Stimulated activated CD8-positive, alpha-beta memory T cell treated with anti-CD3 and anti-CD28 coated beads, Interleukin-7, amount 100 ng/mL, for 1 hour (primary cell): ENCODE results near the gene MIEF1.
"Not testable (repeated sequence)": the region's sequence is repeated elsewhere in the genome, so short reads cannot be mapped to it uniquely, and the experiment has no call there.

ENCODE experiments used
- DNase-seq, 2 donors: peaks; one replicate each; pipeline ENCODE4 v3.0.0-alpha.2; 2020; ENCODE audit warnings: low read depth in 2 of 2

The MIEF1 gene

DNA sequence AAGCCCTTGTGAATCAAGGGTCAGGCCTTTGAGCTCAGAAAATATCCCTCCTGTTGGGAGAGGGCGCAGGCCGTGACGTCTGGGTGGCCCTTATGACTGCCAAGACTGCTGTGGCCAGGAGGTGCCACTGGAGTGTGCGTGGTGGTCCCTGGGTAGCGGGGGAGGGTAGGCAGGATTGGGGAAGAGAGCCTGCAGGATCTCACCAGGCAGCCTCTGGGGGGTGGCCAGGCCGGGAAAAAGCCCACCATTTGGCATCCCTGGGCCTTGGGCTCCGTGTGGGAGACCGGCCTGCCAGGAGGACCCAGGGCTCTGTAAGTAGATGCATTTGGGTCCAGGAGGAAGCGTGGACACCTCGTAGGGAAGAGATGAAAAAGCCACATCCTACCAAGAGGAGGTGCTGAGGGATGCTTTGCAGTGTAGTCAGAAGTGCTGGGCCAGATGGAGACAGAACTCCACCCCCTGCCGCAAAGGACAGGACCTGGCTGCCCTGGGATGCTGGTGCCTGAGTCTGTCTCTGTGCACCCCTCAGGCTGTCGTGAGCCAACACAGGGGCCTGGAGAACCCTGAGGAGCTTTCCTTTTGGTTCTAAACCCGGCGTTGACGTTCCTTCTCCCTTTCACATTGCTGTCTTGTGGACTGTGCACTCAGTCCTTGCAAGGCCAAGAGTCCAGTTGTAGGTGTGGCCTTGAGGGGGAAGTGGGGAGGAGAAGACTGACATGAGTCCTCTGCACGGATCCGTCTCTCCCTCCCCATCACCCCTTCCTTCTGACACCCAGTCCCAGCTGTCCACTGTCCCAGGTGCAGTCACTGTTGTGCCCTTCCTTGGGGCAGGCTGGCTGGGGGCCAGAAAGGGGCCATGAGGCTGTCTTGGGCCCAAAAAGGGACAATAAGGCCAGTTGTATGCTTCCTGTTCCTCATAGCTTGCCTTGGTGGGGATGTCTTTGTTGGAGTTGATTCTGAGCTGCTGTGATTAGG, 12.7 kb upstream of the MIEF1 start:
- DNase-seq, result no peak

DNA sequence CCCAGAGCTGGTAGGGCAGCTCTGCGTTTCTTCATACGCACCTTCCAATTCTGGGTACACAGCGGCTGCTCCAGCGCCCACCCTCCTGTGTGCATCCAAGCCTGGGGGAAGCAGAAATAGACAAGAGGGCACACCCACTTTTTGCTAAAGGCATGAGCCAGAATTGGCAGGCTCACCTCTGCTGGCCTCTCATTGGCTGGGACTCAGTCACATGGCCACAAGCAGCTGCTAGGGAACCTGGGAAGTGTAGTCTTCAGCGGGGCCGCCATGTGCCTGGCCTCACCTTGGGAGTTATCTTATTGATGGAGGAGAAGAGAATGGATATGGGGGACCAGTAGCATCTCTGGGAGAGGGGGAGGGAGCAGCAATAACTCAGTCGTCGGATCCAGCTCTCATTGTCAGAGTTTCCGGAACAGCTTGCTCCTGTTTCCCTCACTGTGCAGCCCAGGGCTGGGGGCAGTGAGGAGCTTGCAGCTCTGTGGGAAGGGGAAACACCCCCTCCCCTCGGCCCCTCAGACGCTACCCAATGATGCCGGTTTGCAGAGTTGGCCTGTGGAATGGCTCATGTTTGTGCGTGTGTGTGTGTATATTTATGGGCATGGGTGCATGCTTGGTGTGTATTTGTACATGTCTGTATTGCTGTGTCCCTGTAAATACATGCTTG, 11.8 kb upstream of the MIEF1 start:
- DNase-seq, result peak; percentile 33 to 39

DNA sequence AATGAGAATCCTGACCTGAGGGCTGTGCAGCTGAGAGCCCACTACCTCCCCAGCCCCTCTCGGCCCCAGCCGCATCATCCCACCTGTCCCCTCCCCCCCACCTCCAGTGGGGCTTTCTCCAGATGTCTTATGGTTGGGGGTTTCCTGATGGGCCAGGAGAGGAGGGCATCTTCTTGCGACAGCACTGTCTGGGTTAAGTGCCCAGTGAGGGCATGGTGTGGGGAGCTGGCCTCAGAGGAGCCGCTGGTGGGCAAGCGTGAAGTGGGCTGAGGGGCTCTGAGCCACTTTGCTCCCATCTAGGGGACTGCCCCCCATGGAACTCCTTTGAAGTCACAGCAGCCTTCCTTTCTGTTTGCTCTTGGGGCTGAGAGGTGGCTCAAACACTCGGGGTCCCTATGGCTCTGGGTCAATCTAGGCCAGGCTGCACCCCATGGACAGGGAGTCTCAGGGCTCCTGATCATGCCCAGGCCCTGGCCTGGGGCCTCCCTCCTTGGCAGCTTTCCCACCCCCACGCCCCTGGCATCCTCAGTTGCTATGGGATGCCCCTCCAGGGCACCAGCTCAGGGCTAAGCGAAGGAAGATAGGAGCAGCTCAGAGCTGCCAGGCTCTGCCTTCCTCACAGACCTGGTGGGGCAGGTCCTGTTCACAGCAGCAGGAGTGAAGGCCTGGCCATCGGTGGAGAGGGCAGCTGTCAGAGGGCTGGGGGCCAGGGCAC, 11.0 kb upstream of the MIEF1 start:
- no peak for DNase-seq

DNA sequence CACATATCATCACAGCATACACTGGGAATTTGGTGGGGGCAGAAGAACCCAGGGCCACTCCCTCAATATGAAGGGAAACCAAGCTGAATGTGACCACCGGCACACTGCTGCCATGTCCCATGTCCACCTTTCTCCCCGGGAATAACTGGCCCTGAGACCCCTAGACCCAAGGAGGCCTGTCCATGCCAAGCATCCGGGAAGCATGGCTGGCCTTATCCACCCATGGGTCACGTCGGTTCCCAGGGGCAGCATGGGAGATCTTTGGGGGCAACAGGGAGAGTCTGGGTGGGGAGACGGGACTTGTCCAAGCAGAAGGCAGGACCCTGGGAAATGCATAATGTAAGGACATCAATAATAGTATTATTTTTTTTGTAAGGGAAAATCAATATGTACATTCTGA, 10.4 kb upstream of the MIEF1 start:
- DNase-seq, result no peak

DNA sequence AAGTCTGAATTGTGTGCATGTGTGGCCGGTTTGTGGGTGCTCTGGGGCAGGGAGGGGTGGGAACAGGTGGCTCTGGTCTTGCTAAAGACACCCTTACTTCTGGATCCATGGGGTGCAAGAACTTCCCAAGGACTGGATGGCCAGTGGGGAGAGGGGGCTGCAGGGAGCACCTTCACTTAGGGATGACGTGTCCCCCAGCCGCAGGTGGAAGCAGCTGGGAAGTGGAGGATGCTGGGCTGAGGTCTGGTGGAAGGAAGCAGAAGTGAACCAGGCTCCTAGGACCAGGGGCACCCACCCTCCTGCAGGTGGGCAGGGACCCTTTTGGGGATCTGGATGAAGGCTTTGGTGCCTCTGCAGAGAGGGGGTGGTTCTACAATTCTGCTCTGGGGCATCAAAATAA, 9.9 kb upstream of the MIEF1 start:
- DNase-seq, result no peak

DNA sequence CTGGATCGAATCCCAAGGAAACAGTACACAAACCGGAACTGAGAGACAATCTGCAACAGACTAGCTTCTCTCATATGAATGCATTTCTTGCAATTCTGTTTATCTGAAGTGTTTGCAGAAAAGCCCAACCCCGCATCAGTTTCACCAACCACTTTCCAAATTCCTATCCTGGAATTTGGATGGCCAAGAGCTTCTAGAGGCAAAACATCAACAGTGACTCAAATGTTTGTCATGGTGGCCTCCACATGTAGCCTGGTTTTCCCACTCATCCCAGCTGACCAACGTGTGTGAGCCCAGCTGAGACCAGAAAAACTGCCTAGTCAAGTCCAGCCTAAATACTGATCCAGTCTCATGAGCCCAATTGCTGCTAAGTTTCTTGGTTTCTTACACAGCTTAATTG, 8.3 kb upstream of the MIEF1 start:
- DNase-seq, result no peak

DNA sequence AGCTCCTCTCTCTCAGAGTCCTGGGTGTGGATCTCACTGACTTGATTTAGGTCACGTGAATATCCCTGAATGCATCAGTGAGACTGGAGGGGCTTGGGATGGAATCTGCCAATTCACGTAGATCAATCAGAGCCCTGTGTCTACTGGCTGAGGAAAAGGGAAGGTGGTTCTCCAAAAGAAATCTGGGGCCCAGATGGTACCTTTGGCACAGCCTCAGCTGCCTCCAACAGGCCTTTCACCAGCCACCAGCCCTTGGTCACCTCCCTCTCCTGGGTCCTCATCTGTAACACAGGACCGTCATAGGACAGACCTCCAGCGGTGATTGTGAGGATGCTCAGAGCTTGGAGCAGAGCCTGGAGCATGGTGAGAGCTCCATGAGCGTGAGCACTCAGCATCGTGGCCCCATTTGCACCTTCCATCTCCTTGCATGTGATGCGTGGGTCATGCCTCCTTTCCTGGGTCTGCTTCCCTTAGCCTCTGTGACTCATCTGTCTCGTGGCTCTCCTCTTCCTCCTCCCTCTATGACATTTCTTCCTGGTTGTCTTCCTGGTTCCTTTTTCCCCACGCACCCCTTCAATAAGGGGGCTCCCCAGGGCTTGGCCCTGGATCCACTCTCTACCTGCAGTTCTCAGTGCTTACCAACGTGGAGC, 7.5 kb upstream of the MIEF1 start:
- no peak for DNase-seq

DNA sequence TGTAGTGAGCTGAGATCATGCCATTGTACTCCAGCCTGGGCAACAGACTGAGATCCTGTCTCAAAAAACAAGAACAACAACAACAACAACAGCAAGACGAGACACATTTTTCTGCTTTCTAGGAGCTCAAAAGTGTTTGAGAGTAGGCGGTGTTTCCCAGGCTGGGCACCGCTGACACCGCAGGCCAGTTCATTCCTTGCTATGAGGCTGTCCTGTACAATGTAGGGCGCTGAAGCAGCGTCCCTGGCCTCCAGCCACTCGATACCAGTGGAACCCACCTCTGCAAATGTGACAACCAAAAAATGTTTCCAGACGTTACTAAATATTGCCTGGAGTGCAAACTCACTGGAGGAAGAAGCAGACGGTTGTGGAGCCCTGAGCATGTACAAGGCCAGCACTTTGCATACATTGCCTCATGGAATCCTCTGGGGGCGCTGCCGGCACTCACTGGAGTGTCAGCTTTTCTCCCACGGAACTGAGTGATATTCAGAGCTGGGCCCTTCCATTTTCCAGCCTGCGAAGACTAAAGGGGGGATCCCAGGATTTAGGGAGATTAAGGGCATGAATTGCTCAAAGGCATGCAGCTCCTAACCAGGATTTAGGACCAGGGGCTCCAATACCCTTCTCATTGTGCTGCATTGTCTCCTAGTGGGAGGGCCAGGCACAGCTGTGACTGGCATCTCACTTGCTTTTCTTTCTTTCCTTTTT, 5.8 kb upstream of the MIEF1 start:
- DNase-seq, result no peak

DNA sequence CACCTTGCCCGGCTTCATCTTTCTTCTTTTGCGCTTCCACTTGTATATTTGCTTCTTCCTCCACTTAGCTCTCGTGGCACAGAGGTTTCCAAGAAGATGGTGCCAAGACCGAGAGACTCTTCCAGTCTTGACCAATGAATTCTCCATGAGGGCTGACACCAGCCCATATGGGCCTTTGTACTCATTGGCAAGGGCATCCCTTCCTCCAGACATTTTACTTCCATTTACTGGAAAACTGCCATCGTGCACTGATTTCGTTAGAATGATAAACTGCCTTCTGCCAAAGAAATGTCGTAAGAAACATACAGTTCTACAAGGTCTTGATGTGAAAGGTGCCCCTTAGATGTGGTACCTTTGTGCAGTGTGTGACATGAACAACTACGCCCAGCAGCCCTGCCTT, 4.7 kb upstream of the MIEF1 start:
- no peak for DNase-seq

DNA sequence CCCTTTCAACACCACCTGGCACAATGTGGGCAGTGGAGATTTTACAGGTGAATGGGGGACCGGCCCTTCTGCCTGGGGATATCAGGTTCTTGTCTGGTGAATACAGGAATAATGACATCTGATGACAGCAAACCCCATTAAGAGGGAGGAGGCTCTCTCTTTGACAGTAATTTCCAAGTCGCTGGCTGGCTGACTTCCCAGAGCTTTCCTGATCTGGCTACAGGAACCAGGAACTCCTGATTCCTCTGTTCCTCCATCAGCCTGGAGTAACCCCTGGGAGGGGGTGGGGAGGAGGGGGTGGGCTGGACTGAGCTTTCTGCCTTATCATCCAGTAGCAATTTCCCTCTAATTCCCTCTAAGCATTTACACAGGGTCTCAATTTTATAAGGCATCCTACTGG, 3.7 kb upstream of the MIEF1 start:
- DNase-seq, result no peak

DNA sequence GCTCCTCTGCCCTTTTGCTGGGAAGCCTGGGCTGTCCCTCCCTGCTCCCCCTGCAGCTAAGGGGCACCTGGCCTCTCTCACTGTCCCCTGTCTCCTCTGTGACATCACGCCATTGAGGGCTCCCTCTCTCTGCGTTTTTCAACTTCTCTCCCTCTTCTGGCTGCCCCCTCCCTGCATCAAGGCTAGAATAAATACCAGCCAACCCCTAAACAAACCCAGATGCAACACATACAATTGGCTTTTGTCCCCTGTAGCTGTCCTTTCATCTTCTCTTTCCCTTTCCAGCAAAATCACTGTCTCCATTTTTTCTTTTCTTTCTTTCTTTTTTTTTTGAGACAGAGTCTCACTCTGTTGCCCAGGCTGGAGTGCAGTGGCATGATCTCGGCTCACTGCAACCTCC, 3.3 kb upstream of the MIEF1 start:
- DNase-seq, result no peak

DNA sequence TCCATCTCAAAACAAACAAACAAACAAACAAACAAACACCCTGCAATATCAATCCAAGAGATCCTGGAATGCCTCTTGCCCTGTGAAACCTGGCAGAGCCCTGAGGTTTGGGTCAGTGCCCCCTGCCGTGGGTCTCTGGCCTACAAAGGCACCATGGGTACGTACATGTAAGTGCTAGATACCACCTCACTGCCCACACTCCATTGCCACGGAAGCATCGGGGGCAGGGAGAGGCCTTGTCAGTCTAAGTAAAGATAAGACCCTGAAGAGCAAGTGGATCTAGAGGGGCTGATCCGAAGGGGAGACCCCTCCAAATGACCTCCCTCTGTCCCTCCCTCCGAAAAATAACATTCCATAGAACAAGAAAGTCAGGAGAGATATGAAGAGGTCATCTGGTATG, 2.0 kb upstream of the MIEF1 start:
- DNase-seq, result no peak

DNA sequence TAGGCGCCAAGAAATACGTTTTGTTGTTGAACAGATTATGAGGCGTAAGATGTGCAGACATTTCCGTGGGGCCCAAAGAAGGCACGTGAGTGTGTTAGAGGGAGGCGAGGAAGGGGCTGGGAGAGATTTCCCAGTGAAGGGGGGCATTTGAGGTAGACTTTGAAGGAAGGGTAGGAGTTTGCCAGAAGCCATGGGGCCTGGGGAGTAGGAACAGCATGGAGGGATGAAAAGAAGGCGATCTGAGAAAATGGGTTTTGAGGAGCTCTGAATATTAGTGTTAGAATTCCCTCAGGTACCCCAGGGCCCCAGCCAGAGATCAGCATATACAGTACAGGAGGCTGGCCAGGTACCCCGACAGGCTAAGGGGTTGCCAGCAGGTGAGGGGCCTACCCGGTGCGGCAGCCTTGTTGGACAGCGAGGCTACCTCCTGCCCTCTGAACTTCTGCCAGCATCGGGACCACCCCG, 414 bp upstream of the MIEF1 start:
- DNase-seq, result no peak

DNA sequence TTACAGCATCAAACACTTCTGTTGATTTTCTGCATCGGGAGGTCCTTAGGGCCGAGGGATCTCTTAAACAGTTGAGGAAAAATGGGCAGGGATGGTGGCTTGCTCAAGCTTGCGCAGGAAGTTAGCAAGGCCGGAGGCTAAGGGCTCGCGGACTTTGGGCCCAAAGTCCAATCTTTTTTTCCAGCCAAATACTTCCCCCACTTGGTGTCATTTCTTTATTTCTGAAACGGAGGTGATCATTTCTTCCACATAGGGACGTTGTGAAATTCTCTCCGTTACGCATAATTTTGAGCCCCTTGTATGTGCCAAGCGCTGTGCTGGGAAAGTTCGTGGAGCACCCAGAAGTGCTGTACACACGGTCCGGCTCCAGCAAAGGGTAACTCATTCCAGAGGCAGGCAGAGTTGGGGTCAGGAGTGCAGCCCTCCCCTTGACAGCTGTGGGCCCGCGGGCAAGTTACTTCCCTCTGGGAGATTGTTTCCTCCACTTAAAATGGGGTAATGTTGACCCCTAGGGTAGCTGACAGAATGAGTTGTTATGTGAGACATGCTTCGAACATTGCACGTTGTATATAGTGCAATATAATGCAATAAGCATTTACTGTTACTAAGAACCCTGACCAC, 809 bp downstream of the MIEF1 start:
- DNase-seq, result no peak

DNA sequence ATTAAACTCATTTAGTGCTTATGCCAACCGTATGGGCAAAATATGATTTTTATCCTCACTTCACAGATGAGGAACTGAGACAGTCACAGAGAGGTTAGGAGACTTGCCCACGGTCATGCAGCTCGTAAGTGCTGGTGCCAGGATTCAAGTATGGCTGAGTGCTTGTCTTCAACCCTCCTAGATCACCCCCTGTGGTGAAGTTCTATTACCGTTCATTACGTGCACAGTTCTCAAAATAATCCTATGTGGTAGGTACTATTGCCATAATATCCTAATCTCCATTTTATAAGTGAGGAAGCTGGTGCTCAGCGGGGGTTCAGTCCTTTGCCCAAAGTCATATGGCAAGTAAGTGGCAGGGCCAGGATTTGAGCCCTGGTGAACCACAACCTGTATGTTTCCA, 1.5 kb downstream of the MIEF1 start:
- no peak for DNase-seq

DNA sequence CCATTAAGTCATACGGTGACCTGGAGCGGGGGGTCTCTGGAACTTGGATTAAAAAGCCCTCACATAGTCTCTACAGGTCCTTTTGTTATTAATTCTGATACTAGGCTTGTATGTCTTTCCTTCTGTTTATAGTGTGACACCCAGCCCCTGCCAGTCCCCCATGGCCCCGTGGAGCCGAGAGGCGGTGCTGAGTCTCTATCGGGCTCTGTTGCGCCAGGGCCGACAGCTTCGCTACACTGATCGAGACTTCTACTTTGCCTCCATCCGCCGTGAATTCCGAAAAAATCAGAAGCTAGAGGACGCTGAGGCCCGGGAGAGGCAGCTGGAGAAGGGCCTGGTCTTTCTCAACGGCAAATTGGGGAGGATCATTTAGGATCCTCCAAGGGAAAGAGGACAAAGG, 2.0 kb downstream of the MIEF1 start:
- no peak for DNase-seq

DNA sequence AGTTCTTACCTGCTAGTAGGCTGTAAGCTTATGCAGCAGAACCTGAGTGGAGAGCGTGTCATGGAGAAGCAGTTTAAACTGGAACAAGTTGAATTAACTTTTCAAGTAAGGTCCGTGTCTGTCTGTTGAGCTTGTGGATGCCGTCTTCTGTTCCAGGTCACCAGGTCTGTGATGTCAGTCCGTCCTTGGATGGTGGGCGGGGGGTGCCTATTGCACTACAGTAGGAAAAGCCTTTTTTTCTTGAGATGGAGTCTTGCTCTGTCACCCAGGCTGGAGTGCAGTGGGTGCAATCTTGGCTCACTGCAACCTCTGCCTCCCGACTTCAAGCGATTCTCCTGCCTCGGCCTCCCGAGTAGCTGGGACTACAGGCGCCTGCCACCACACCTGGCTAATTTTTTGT, 4.9 kb downstream of the MIEF1 start:
- DNase-seq, result not testable (repeated sequence)

DNA sequence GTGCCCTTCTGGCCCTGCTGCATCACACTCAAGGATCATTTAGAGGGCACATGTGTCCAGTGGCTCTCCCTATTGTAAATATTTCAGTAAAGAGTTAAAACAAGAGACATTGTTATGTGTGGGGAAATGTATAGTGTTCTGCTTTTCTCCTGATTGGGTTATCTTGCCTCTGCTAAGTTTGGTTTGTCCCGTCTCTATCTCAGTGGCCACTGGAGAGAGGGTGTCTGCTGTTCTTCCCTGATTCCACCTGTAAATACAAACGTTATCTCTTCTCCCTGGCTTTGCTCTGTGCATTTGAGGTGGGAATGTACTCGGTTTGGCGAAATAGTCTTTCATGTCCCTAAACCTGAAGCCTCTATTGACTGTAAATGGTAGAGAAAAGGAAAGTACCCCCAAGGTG, 6.3 kb downstream of the MIEF1 start:
- no peak for DNase-seq

DNA sequence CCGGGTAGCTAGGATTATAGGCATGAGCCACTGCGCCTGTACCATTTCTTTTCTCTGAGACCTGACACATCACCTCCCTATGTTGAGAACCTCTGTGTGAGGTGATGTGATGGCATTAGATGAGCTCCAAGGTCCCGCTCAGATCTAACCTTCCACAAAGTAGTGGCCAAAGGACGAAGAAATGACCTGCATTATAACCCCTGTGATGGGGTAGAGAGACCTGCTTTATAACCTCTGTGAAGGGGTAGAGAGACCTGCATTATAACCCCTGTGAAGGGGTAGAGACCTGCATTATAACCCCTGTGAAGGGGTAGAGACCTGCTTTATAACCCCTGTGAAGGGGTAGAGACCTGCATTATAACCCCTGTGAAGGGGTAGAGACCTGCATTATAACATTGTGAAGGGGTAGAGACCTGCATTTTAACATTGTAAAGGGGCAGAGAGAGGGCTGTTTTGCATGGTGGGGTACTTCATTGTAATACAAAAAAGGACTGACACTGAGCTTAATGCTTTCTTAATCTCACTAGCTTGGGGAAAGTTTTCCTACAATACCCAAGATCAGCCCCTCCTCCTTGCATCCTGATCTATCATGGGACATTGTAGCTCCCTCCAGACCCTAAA, 8.5 kb downstream of the MIEF1 start:
- no peak for DNase-seq

DNA sequence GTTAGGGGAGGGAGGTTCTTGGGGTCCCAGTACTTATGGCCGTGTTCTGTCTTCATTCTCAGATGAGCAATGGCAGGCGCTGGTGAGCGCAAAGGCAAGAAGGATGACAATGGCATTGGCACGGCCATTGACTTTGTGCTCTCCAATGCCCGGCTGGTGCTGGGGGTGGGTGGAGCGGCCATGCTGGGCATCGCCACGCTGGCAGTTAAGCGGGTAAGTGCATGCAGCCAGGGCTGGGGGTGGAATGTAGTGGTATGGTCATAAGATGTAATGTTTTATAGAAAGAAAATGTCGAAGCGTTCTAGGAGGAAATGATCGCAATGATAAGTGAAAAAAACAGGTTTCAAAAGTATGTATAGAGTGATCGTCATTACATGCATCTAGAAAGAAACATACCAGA, 9.1 kb downstream of the MIEF1 start:
- no peak for DNase-seq
